Neural progenitor cell (in vitro differentiated cells): ENCODE results near the gene ATG16L2. TPM values are rescaled to one million over a fixed set of nuclear protein-coding genes. Genes with fewer than 3 reads are reported as not detected.

ENCODE experiments used
- DNase-seq: peaks from one replicate; pipeline ENCODE4 v3.0.0-alpha.2; 2016; ENCODE audit warnings: low spot score
- H2AFZ ChIP-seq: fragments of 200-600 bp; sonication (generic); replicated peaks from 2 replicates; pipeline ENCODE4 v1.6.1; 2016; ENCODE audit warnings: antibody characterized with exemption
- H3F3A ChIP-seq: fragments of 200-600 bp; sonication (generic); 2 replicates; pipeline ENCODE4 v1.6.1; 2016; ENCODE audit warnings: antibody characterized with exemption, low read depth
- H3K27ac ChIP-seq: fragments of 200-600 bp; sonication (generic); 2 replicates; pipeline ENCODE4 v1.5.1; 2016; ENCODE audit warnings: mild to moderate bottlenecking
- H3K27me3 ChIP-seq: fragments of 200-600 bp; sonication (generic); 2 replicates; pipeline ENCODE4 v1.6.1; 2016; ENCODE audit warnings: mild to moderate bottlenecking, moderate library complexity
- H3K36me3 ChIP-seq: fragments of 200-600 bp; sonication (generic); 2 replicates; pipeline ENCODE4 v1.5.1; 2016
- H3K4me1 ChIP-seq: fragments of 200-600 bp; sonication (generic); 2 replicates; pipeline ENCODE4 v1.6.1; 2016; ENCODE audit warnings: mixed run types
- H3K4me2 ChIP-seq: fragments of 200-600 bp; sonication (generic); 2 replicates; pipeline ENCODE4 v1.6.1; 2016
- H3K4me3 ChIP-seq: fragments of 200-600 bp; sonication (generic); 2 replicates; pipeline ENCODE4 v1.5.1; 2016
- H3K79me2 ChIP-seq: fragments of 200-600 bp; sonication (generic); 2 replicates; pipeline ENCODE4 v1.6.1; 2016; ENCODE audit warnings: low read depth
- H3K9ac ChIP-seq: fragments of 200-600 bp; sonication (generic); 2 replicates; pipeline ENCODE4 v1.6.1; 2016
- H3K9me3 ChIP-seq: fragments of 200-600 bp; sonication (generic); 2 replicates; pipeline ENCODE4 v1.5.1; 2016; ENCODE audit warnings: low read depth
- H4K20me1 ChIP-seq: fragments of 200-600 bp; sonication (generic); 2 replicates; pipeline ENCODE4 v1.6.1; 2016; ENCODE audit warnings: low read depth
- H3K27ac Mint-ChIP-seq: 3 replicates; pipeline ENCODE4 v1.8.0; 2021; ENCODE audit warnings: mixed read lengths
- H3K27me3 Mint-ChIP-seq: 2 replicates; pipeline ENCODE4 v1.8.0; 2022; ENCODE audit warnings: low read depth, mild to moderate bottlenecking, inconsistent platforms, moderate library complexity, mixed read lengths; ENCODE audit not compliant: insufficient read depth
- H3K36me3 Mint-ChIP-seq: 3 replicates; pipeline ENCODE4 v1.8.0; 2021; ENCODE audit warnings: mixed read lengths
- H3K4me1 Mint-ChIP-seq: 3 replicates; pipeline ENCODE4 v1.8.0; 2021; ENCODE audit warnings: mixed read lengths
- H3K4me3 Mint-ChIP-seq: 3 replicates; pipeline ENCODE4 v1.8.0; 2021; ENCODE audit warnings: mild to moderate bottlenecking, moderate library complexity, mixed read lengths
- H3K9me3 Mint-ChIP-seq: 3 replicates; pipeline ENCODE4 v1.8.0; 2020; ENCODE audit warnings: mixed read lengths
- CTCF ChIP-seq: fragments of 200-600 bp; sonication (generic); IDR thresholded peaks from 2 replicates; pipeline ENCODE4 v1.5.1; 2017; ENCODE audit warnings: antibody characterized with exemption, mild to moderate bottlenecking
- EZH2 ChIP-seq: fragments of 200-600 bp; sonication (generic); IDR thresholded peaks from 2 replicates; pipeline ENCODE4 v1.6.1; 2017; ENCODE audit warnings: antibody characterized with exemption, mild to moderate bottlenecking, moderate library complexity
- EZH2phosphoT487 ChIP-seq: fragments of 200-600 bp; sonication (generic); IDR thresholded peaks from 2 replicates; pipeline ENCODE4 v1.6.1; 2017; ENCODE audit warnings: antibody characterized with exemption
- total RNA-seq: library from RNA; depleted of rRNA; stranded (reverse); fragments of >200 nt; gene quantifications from 2 replicates; pipeline ENCODE4 v1.2.3, GENCODE V29; 2015; ENCODE audit warnings: low replicate concordance

Gene ATG16L2
- total RNA-seq, 1 donor from 2014 or later: 20.5 TPM

- Histone ChIP-seq H3F3A (peaks cover 9% of the 10 kb centered on the region), H3K36me3 (no peaks in the 10 kb centered on the region), H3K9me3 (no peaks in the 10 kb centered on the region), H3K27ac (no peak overlapping the region), H3K9ac (no peak overlapping the region), H3K27me3 (no peaks in the 10 kb centered on the region), H3K4me3 (no peak overlapping the region), H3K4me1 (peaks cover 10% of the 10 kb centered on the region), H3K4me2 (no peak overlapping the region), H2AFZ (no peak overlapping the region), H3K79me2 (no peaks in the 10 kb centered on the region), H4K20me1 (no peaks in the 10 kb centered on the region)
- no peak overlapping the region for H3K27ac Mint-ChIP-seq
- TF ChIP-seq CTCF (no peak), EZH2phosphoT487 (no peak), EZH2 (no peak)
- H3K36me3 Mint-ChIP-seq: peaks cover 33% of the 10 kb centered on the region
- peaks cover 4% of the 10 kb centered on the region for H3K27me3 Mint-ChIP-seq
- DNase-seq: no peak
- H3K4me1 Mint-ChIP-seq: no peaks in the 10 kb centered on the region
- no peak overlapping the region for H3K4me3 Mint-ChIP-seq
- H3K9me3 Mint-ChIP-seq: no peaks in the 10 kb centered on the region
Measured at GRCh38 chr11:72842653-72843330, 28.6 kb downstream of the ATG16L2 start.

GRCh38 chr11:72844356-72844755 is 30.1 kb downstream of the ATG16L2 start:
- H3K9me3 Mint-ChIP-seq: no peaks in the 10 kb centered on the region
- H3K4me1 Mint-ChIP-seq: no peaks in the 10 kb centered on the region
- H3K27ac Mint-ChIP-seq: no peak overlapping the region
- peaks cover 11% of the 10 kb centered on the region for H3F3A ChIP-seq
- H3K4me1 ChIP-seq: peaks cover 10% of the 10 kb centered on the region
- DNase-seq: no peak
- no peak overlapping the region for H3K27ac ChIP-seq
- H3K36me3 ChIP-seq: no peaks in the 10 kb centered on the region
- H2AFZ ChIP-seq: no peak overlapping the region
- H4K20me1 ChIP-seq: no peaks in the 10 kb centered on the region
- no peak overlapping the region for H3K4me2 ChIP-seq
- peaks cover 4% of the 10 kb centered on the region for H3K27me3 Mint-ChIP-seq
- no peak overlapping the region for H3K4me3 ChIP-seq
- no peaks in the 10 kb centered on the region for H3K27me3 ChIP-seq
- peaks cover 31% of the 10 kb centered on the region for H3K36me3 Mint-ChIP-seq
- no peak overlapping the region for H3K9ac ChIP-seq
- H3K4me3 Mint-ChIP-seq: no peak overlapping the region
- TF ChIP-seq EZH2: no peak
- no peak for TF ChIP-seq CTCF
- TF ChIP-seq EZH2phosphoT487: no peak
- no peaks in the 10 kb centered on the region for H3K9me3 ChIP-seq
- no peaks in the 10 kb centered on the region for H3K79me2 ChIP-seq

GRCh38 chr11:72848846-72849466 is 34.7 kb downstream of the ATG16L2 start:
- Histone ChIP-seq H3K4me3 (no peak overlapping the region), H3F3A (peaks cover 6% of the 10 kb centered on the region), H3K9me3 (no peaks in the 10 kb centered on the region), H3K4me2 (no peak overlapping the region), H3K27ac (no peak overlapping the region), H3K9ac (no peak overlapping the region), H2AFZ (no peak overlapping the region), H3K79me2 (no peaks in the 10 kb centered on the region), H3K36me3 (no peaks in the 10 kb centered on the region), H3K4me1 (no peaks in the 10 kb centered on the region), H3K27me3 (no peaks in the 10 kb centered on the region), H4K20me1 (no peaks in the 10 kb centered on the region)
- Mint-ChIP-seq H3K27ac (no peak overlapping the region), H3K27me3 (peaks cover 4% of the 10 kb centered on the region), H3K9me3 (no peaks in the 10 kb centered on the region), H3K36me3 (peaks cover 14% of the 10 kb centered on the region), H3K4me3 (no peak overlapping the region), H3K4me1 (no peaks in the 10 kb centered on the region)
- TF ChIP-seq EZH2 (no peak), CTCF (peak; percentile 73)
- DNase-seq: peak; percentile 59
